ENCODE results near the gene PDZD2. TPM values are rescaled to one million over a fixed set of nuclear protein-coding genes. Genes with fewer than 3 reads are reported as not detected.
"Not testable (repeated sequence)": the region's sequence is repeated elsewhere in the genome, so short reads cannot be mapped to it uniquely, and the experiment has no call there.

Gene PDZD2
- total and polyA plus RNA-seq, 8 donors = under 0.01 to 61.3 (median 5.8) TPM

- intact Hi-C loops (cut with DNase I; ENCODE audit: low total_unique reads) = no loop called here
- H3K9me3 ChIP-seq = no peaks in the 10 kb centered on the region
- DNase-seq = no peak
- 82 to 94% (median 87%) methylated on average over 5 of the region's 5 CpGs for WGBS, 5 donors
- TF ChIP-seq CTCF (IDR thresholded peaks at IDR 0.05) = no peak
- TF ChIP-seq EP300 (IDR thresholded peaks at IDR 0.05) = no peak
- TF ChIP-seq POLR2A (IDR thresholded peaks at IDR 0.05) = no peak
- TF ChIP-seq POLR2AphosphoS5 (IDR thresholded peaks at IDR 0.05) = no peak
- no peak overlapping the region for H3K4me3 ChIP-seq
- H3K27me3 ChIP-seq = no peaks in the 10 kb centered on the region
- H3K36me3 ChIP-seq = no peaks in the 10 kb centered on the region
- H3K4me1 ChIP-seq = peaks cover 0 to 24% (median 7%) of the 10 kb centered on the region in 4 donors
- no peak overlapping the region for H3K27ac ChIP-seq
Measured at GRCh38 chr5:32030686-32031085, 391.8 kb downstream of the PDZD2 start.

DNA sequence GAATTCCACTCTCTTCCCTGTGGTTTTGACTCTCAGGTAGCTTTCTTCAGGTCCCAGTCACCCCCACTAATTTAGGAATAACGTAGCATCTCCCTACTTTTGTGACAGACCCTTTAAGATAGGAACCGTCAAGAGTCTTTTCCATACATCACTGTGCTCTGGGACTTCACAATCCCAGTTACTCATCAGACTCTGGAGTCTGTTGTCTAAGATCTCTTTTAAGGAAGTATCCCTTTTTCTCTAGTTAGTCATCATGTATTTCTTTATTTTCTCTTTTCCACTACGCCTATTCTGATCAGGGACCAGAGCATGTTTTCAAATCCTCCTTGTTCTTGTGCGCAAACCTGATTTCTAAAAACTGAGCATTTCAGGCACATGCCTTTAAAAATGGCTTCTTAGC, 392.2 kb downstream of the PDZD2 start:
- DNase-seq = no peak
- H3K4me3 ChIP-seq = no peak overlapping the region
- no peak overlapping the region for H3K27ac ChIP-seq
- TF ChIP-seq CTCF (IDR thresholded peaks at IDR 0.05) (no peak), EP300 (IDR thresholded peaks at IDR 0.05) (no peak), POLR2A (IDR thresholded peaks at IDR 0.05) (no peak), POLR2AphosphoS5 (IDR thresholded peaks at IDR 0.05) (no peak)
- no peaks in the 10 kb centered on the region for H3K27me3 ChIP-seq
- intact Hi-C loops (cut with DNase I; ENCODE audit: low total_unique reads) = no loop called here
- H3K4me1 ChIP-seq = peaks cover 0 to 24% (median 7%) of the 10 kb centered on the region in 4 donors
- WGBS, 5 donors = 82 to 96% (median 91%) methylated on average over 4 of the region's 4 CpGs
- no peaks in the 10 kb centered on the region for H3K36me3 ChIP-seq
- H3K9me3 ChIP-seq = no peaks in the 10 kb centered on the region

- TF ChIP-seq POLR2AphosphoS5 (IDR thresholded peaks at IDR 0.05) (no peak), CTCF (IDR thresholded peaks at IDR 0.05) (no peak), POLR2A (IDR thresholded peaks at IDR 0.05) (no peak), EP300 (IDR thresholded peaks at IDR 0.05) (no peak)
- 87 to 95% (median 89%) methylated on average over 2 of the region's 2 CpGs for WGBS, 5 donors
- no peaks in the 10 kb centered on the region for H3K27me3 ChIP-seq
- no peak overlapping the region for H3K4me3 ChIP-seq
- DNase-seq = no peak
- no peaks in the 10 kb centered on the region for H3K4me1 ChIP-seq
- no peak overlapping the region for H3K27ac ChIP-seq
- H3K36me3 ChIP-seq = peaks cover 0 to 25% (median 5%) of the 10 kb centered on the region in 4 donors
- peaks cover 0 to 17% (median 8%) of the 10 kb centered on the region in 4 donors for H3K9me3 ChIP-seq
- intact Hi-C loops (cut with DNase I; ENCODE audit: low total_unique reads) = no loop called here
Measured at GRCh38 chr5:32038523-32038922, 399.6 kb downstream of the PDZD2 start.

DNA sequence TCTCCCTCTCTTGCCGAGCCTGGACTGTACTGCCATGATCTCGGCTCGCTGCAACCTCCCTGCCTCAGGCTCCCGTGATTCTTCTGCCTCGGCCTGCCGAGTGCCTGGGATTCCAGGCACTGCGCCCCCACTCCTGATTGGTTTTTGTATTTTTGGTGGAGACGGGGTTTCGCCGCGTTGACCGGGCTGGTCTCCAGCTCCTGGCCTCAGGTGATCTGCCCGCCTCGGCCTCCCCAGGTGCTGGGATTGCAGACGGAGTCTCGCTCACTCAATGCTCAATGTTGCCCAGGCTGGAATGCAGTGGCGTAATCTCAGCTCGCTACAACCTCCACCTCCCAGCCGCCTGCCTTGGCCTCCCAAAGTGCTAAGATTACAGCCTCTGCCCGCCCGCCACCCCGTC, 400.2 kb downstream of the PDZD2 start:
- H3K27me3 ChIP-seq; intact Hi-C loops (cut with DNase I; ENCODE audit: low total_unique reads); H3K4me3 ChIP-seq; H3K27ac ChIP-seq; H3K4me1 ChIP-seq; DNase-seq: not testable (repeated sequence)
- 96 to 98% (median 97%) methylated on average over 19 to 22 of the region's 22 CpGs for WGBS, 5 donors
- peaks cover 0 to 25% (median 5%) of the 10 kb centered on the region in 4 donors for H3K36me3 ChIP-seq
- peaks cover 0 to 17% (median 8%) of the 10 kb centered on the region in 4 donors for H3K9me3 ChIP-seq

GRCh38 chr5:32039601-32040000, 400.7 kb downstream of the PDZD2 start:
- H3K27me3 ChIP-seq; H3K27ac ChIP-seq; DNase-seq; H3K4me1 ChIP-seq; intact Hi-C loops (cut with DNase I; ENCODE audit: low total_unique reads); H3K4me3 ChIP-seq: not testable (repeated sequence)
- Histone ChIP-seq H3K9me3 (peaks cover 0 to 17% (median 8%) of the 10 kb centered on the region in 4 donors), H3K36me3 (peaks cover 0 to 25% (median 5%) of the 10 kb centered on the region in 4 donors)
- 92 to 96% (median 94%) methylated on average over 5 to 26 of the region's 26 CpGs for WGBS, 5 donors

DNA sequence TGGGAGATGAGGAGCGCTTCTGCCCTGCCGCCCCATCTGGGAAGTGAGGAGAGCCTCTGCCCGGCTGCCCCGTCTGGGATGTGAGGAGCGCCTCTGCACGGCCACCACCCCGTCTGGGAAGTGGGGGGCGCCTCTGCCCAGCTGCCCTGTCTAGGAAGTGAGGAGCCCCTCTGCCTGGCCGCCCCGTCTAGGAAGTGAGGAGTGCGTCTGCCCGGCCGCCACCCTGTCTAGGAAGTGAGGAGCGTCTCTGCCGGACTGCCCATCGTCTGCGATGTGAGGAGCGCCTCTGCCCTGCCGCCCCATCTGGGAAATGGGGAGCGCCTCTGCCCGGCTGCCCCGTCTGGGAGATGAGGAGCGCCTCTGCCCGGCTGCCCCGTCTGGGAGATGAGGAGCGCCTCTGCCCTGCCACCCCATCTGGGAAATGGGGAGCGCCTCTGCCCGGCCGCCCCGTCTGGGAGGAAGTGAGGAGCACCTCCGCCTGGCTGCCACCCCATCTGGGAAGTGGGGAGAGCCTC, 401.3 kb downstream of the PDZD2 start:
- H3K27ac ChIP-seq; DNase-seq; H3K4me3 ChIP-seq; intact Hi-C loops (cut with DNase I; ENCODE audit: low total_unique reads); H3K27me3 ChIP-seq: not testable (repeated sequence)
- WGBS, 5 donors = 93 to 99% (median 97%) methylated on average over 11 to 31 of the region's 31 CpGs
- peaks cover 0 to 17% (median 8%) of the 10 kb centered on the region in 4 donors for H3K9me3 ChIP-seq
- H3K4me1 ChIP-seq = peaks cover 0 to 11% (median 0%) of the 10 kb centered on the region in 4 donors
- peaks cover 0 to 25% (median 5%) of the 10 kb centered on the region in 4 donors for H3K36me3 ChIP-seq

Data from stomach (tissue), 9 donors.